Uterus (tissue), 2 donors: Measurements from ENCODE around the gene CST1.

Experiments
- POLR2A ChIP-seq, 2 donors: fragments of 450-650 bp; IDR thresholded peaks; one replicate each; pipeline ENCODE4 v1.6.1; 2016; ENCODE audit warnings: antibody characterized with exemption in 2 of 2, mild to moderate bottlenecking in 1 of 2, moderate library complexity in 1 of 2
- TF ChIP-seq, protein P1 (sequence below), 4 experiments: fragments of 200-600 bp in 2 of 4; fragments of 450-650 bp in 2 of 4; sonication (generic) in 2 of 4; IDR thresholded peaks; one replicate each; pipeline ENCODE4 v1.5.1; 2016 to 2019; ENCODE audit warnings: antibody characterized with exemption in 4 of 4, mild to moderate bottlenecking in 2 of 4, moderate library complexity in 1 of 4

DNA sequence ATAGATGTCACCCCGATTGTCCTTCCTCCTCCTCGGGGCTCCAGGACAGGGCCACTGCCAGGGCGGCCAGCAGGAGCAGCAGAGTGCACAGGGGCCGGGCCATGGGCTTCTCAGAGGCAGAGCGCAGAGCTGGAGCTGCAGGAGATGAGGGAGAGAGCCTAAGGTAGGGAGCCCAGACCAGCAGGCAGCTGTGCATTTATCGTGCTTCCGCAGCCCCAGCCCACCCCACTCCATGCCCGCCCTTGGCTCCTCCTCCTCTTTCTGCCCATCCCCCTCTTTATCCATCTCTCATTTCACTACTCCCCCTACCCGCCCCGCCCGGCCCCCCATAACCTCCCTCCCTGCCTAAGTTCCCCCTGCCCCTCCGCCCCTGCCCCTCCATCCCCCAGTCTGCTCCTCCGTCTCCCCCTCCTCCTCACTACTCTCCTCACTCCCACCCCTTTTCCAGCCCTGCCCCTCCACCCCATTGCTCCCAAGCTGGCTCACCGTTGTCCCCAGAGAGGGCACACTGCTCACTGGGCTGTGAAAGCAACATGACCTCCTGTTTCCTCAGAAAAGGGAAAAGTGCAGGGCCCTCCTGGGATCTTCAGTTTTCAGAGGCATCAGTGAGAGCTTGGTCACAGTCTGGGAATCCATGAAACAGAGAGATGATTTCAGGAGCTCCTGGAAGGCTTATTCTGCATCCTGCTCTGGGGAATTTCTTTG lies 25.5 kb upstream of the CST1 start:
- TF ChIP-seq, protein P1, sequence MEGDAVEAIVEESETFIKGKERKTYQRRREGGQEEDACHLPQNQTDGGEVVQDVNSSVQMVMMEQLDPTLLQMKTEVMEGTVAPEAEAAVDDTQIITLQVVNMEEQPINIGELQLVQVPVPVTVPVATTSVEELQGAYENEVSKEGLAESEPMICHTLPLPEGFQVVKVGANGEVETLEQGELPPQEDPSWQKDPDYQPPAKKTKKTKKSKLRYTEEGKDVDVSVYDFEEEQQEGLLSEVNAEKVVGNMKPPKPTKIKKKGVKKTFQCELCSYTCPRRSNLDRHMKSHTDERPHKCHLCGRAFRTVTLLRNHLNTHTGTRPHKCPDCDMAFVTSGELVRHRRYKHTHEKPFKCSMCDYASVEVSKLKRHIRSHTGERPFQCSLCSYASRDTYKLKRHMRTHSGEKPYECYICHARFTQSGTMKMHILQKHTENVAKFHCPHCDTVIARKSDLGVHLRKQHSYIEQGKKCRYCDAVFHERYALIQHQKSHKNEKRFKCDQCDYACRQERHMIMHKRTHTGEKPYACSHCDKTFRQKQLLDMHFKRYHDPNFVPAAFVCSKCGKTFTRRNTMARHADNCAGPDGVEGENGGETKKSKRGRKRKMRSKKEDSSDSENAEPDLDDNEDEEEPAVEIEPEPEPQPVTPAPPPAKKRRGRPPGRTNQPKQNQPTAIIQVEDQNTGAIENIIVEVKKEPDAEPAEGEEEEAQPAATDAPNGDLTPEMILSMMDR (IDR thresholded peaks at IDR 0.05): no peak
- TF ChIP-seq POLR2A (IDR thresholded peaks at IDR 0.05): no peak
